H9 (cell line): ENCODE results near the gene CCN5. TPM values are rescaled to one million over a fixed set of nuclear protein-coding genes. Genes with fewer than 3 reads are reported as not detected.
A peak's percentile ranks its signal among the peaks of the same experiment; 100 is the strongest.

Experiments used
- DNase-seq: peaks from one replicate; pipeline ENCODE4 v3.0.0-alpha.2; 2017
- H2AFZ ChIP-seq: one replicate; pipeline ENCODE4 v1.6.1; 2013; ENCODE audit warnings: mild to moderate bottlenecking, low read length, control low read depth, moderate library complexity
- H2AK5ac ChIP-seq: 2 replicates; pipeline ENCODE4 v1.6.1; 2013; ENCODE audit warnings: low read length, control low read depth, mixed read lengths; ENCODE audit not compliant: insufficient read length
- H2BK120ac ChIP-seq: one replicate; pipeline ENCODE4 v1.6.1; 2013; ENCODE audit warnings: low read depth, mild to moderate bottlenecking, low read length, control low read depth, inconsistent platforms; ENCODE audit not compliant: poor library complexity, severe bottlenecking
- H2BK12ac ChIP-seq: 2 replicates; pipeline ENCODE4 v1.6.1; 2013; ENCODE audit warnings: low read length, control low read depth, mixed read lengths, low read depth; ENCODE audit not compliant: insufficient read length
- H2BK15ac ChIP-seq: 2 replicates; pipeline ENCODE4 v1.6.1; 2013; ENCODE audit warnings: low read depth, low read length, control low read depth
- H2BK20ac ChIP-seq: one replicate; pipeline ENCODE4 v1.6.1; 2013; ENCODE audit warnings: low read depth, mild to moderate bottlenecking, low read length, control low read depth, inconsistent platforms; ENCODE audit not compliant: poor library complexity, severe bottlenecking
- H2BK5ac ChIP-seq: 2 replicates; pipeline ENCODE4 v1.6.1; 2013; ENCODE audit warnings: low read length, control low read depth, mixed read lengths; ENCODE audit not compliant: insufficient read length
- H3K14ac ChIP-seq: 2 replicates; pipeline ENCODE4 v1.6.1; 2013; ENCODE audit warnings: low read length, control low read depth; ENCODE audit not compliant: insufficient read depth
- H3K18ac ChIP-seq: 2 replicates; pipeline ENCODE4 v1.6.1; 2013; ENCODE audit warnings: low read depth, mild to moderate bottlenecking, mixed read lengths, low read length, control low read depth; ENCODE audit not compliant: insufficient read length
- H3K23ac ChIP-seq: 2 replicates; pipeline ENCODE4 v1.6.1; 2013; ENCODE audit warnings: low read length, control low read depth, mixed read lengths, low read depth; ENCODE audit not compliant: insufficient read length
- H3K23me2 ChIP-seq: 2 replicates; pipeline ENCODE4 v1.6.1; 2013; ENCODE audit warnings: low read depth, mild to moderate bottlenecking, mixed read lengths, low read length, control low read depth; ENCODE audit not compliant: insufficient read length, poor library complexity, severe bottlenecking
- H3K27ac ChIP-seq: 2 replicates; pipeline ENCODE4 v1.5.1; 2013; ENCODE audit warnings: low read length, control low read depth, mixed read lengths, low read depth; ENCODE audit not compliant: insufficient read length
- H3K27me3 ChIP-seq: 2 replicates; pipeline ENCODE4 v1.6.1; 2013; ENCODE audit warnings: low read length, control low read depth, inconsistent platforms; ENCODE audit not compliant: insufficient read depth
- H3K4ac ChIP-seq: 2 replicates; pipeline ENCODE4 v1.6.1; 2013; ENCODE audit warnings: low read depth, mild to moderate bottlenecking, control low read depth, inconsistent platforms, low read length, moderate library complexity
- H3K4me1 ChIP-seq: 2 replicates; pipeline ENCODE4 v1.6.1; 2013; ENCODE audit warnings: low read length, control low read depth, inconsistent platforms; ENCODE audit not compliant: insufficient read depth
- H3K4me2 ChIP-seq: 2 replicates; pipeline ENCODE4 v1.6.1; 2013; ENCODE audit warnings: low read length, control low read depth, mixed read lengths; ENCODE audit not compliant: insufficient read length, insufficient read depth
- H3K56ac ChIP-seq: 2 replicates; pipeline ENCODE4 v1.6.1; 2013; ENCODE audit warnings: low read depth, mild to moderate bottlenecking, mixed read lengths, low read length, control low read depth; ENCODE audit not compliant: insufficient read length
- H3K79me1 ChIP-seq: 2 replicates; pipeline ENCODE4 v1.6.1; 2013; ENCODE audit warnings: low read depth, mild to moderate bottlenecking, moderate library complexity, low read length, control low read depth, inconsistent platforms; ENCODE audit not compliant: insufficient read depth, poor library complexity, severe bottlenecking
- H3K79me2 ChIP-seq: 2 replicates; pipeline ENCODE4 v1.6.1; 2013; ENCODE audit warnings: low read length, control low read depth, inconsistent platforms; ENCODE audit not compliant: insufficient read depth
- H3K9ac ChIP-seq: 2 replicates; pipeline ENCODE4 v1.6.1; 2013; ENCODE audit warnings: low read length, control low read depth, mixed read lengths; ENCODE audit not compliant: insufficient read length; ENCODE audit errors: extremely low read depth
- H3K9me3 ChIP-seq: one replicate; pipeline ENCODE4 v1.6.1; 2013; ENCODE audit warnings: low read depth, low read length, inconsistent platforms; ENCODE audit not compliant: control insufficient read depth
- H3T11ph ChIP-seq: one replicate; pipeline ENCODE4 v1.6.1; 2013; ENCODE audit warnings: mild to moderate bottlenecking, low read length, control low read depth, inconsistent platforms
- H4K20me1 ChIP-seq: one replicate; pipeline ENCODE4 v1.6.1; 2013; ENCODE audit not compliant: control insufficient read depth, insufficient read length, insufficient read depth
- H4K5ac ChIP-seq: 2 replicates; pipeline ENCODE4 v1.6.1; 2013; ENCODE audit warnings: low read depth, mild to moderate bottlenecking, mixed read lengths, low read length, control low read depth; ENCODE audit not compliant: insufficient read length
- H4K8ac ChIP-seq: replicated peaks from 2 replicates; pipeline ENCODE4 v1.6.1; 2013; ENCODE audit warnings: low read length, control low read depth, mixed read lengths, low read depth; ENCODE audit not compliant: insufficient read length
- H4K91ac ChIP-seq: 2 replicates; pipeline ENCODE4 v1.6.1; 2013; ENCODE audit warnings: low read depth, mild to moderate bottlenecking, moderate library complexity, mixed read lengths, low read length, control low read depth; ENCODE audit not compliant: insufficient read length
- H3K27ac Mint-ChIP-seq, 3 experiments: 2 replicates in 2 of 3; 3 replicates in 1 of 3; pipeline ENCODE4 v1.8.0; 2020 to 2021; ENCODE audit warnings: mixed read lengths in 3 of 3, mild to moderate bottlenecking in 1 of 3, moderate library complexity in 1 of 3
- H3K27me3 Mint-ChIP-seq: 2 replicates; pipeline ENCODE4 v1.8.0; 2021; ENCODE audit warnings: low read depth, mild to moderate bottlenecking, moderate library complexity, mixed read lengths
- H3K36me3 Mint-ChIP-seq, 3 experiments: 2 replicates in 2 of 3; 3 replicates in 1 of 3; pipeline ENCODE4 v1.8.0; 2020 to 2021; ENCODE audit warnings: low read depth in 3 of 3, mixed read lengths in 3 of 3; ENCODE audit not compliant: insufficient read depth in 1 of 3
- H3K4me1 Mint-ChIP-seq, 2 experiments: 2 replicates each; pipeline ENCODE4 v1.8.0; 2020; ENCODE audit warnings: mixed read lengths in 2 of 2
- H3K4me3 Mint-ChIP-seq, 2 experiments: 2 replicates in 1 of 2; 3 replicates in 1 of 2; pipeline ENCODE4 v1.8.0; 2020 to 2021; ENCODE audit warnings: mild to moderate bottlenecking in 2 of 2, mixed read lengths in 2 of 2, moderate library complexity in 1 of 2
- H3K9me3 Mint-ChIP-seq, 2 experiments: 2 replicates in 1 of 2; 3 replicates in 1 of 2; pipeline ENCODE4 v1.8.0; 2020; ENCODE audit warnings: mild to moderate bottlenecking in 2 of 2, mixed read lengths in 2 of 2, moderate library complexity in 1 of 2
- CTCF ChIP-seq: fragments of 200-600 bp; sonication (generic); conservative IDR thresholded peaks from 3 replicates; pipeline ENCODE4 v1.8.0; 2021; ENCODE audit warnings: antibody characterized with exemption, mild to moderate bottlenecking
- total RNA-seq: library from RNA; stranded (reverse); gene quantifications from 2 replicates; pipeline ENCODE4 v1.2.1, GENCODE V29; 2021

Gene CCN5
- total RNA-seq, 1 experiment from 2014 or later: not detected

GRCh38 chr20:44695674-44696300 is 19.4 kb upstream of the CCN5 start:
- no peak overlapping the region for H2AFZ ChIP-seq
- no peak overlapping the region for H3K14ac ChIP-seq
- no peaks in the 10 kb centered on the region for H3K79me1 ChIP-seq
- peaks cover 4 to 11% of the 10 kb centered on the region in 2 experiments; a peak in 3 of 5 replicates for H3K9me3 Mint-ChIP-seq
- H4K5ac ChIP-seq: no peak overlapping the region
- H3K27ac Mint-ChIP-seq: peak overlapping the region in 1 of 3 experiments; percentile 3; a peak in 1 of 7 replicates
- H3K23me2 ChIP-seq: no peaks in the 10 kb centered on the region
- TF ChIP-seq CTCF: no peak
- H3K56ac ChIP-seq: no peak overlapping the region
- no peaks in the 10 kb centered on the region for H4K20me1 ChIP-seq
- H3K4me2 ChIP-seq: no peak overlapping the region
- no peak overlapping the region for H3K9ac ChIP-seq
- H3K4me1 Mint-ChIP-seq: peaks cover 18 to 22% of the 10 kb centered on the region in 2 experiments
- peaks cover 5% of the 10 kb centered on the region for H3K27me3 Mint-ChIP-seq
- H2BK20ac ChIP-seq: no peak overlapping the region
- H3K4me3 Mint-ChIP-seq: no peak overlapping the region
- no peaks in the 10 kb centered on the region for H3K27me3 ChIP-seq
- no peak overlapping the region for H3K18ac ChIP-seq
- no peak overlapping the region for H4K91ac ChIP-seq
- no peak overlapping the region for H2AK5ac ChIP-seq
- H3K4me1 ChIP-seq: no peaks in the 10 kb centered on the region; the same call in 1 of the 2 replicates
- H4K8ac ChIP-seq: no peak overlapping the region
- H3K23ac ChIP-seq: no peak overlapping the region
- no peak for DNase-seq
- no peak overlapping the region for H3T11ph ChIP-seq
- no peak overlapping the region for H2BK12ac ChIP-seq
- H2BK15ac ChIP-seq: no peak overlapping the region
- no peak overlapping the region for H3K27ac ChIP-seq
- H2BK120ac ChIP-seq: no peak overlapping the region
- no peaks in the 10 kb centered on the region for H3K79me2 ChIP-seq
- no peaks in the 10 kb centered on the region for H3K9me3 ChIP-seq
- H3K4ac ChIP-seq: no peak overlapping the region
- H3K36me3 Mint-ChIP-seq: peaks cover 0 to 7% (median 2%) of the 10 kb centered on the region in 3 experiments; a peak in 4 of 7 replicates
- H2BK5ac ChIP-seq: no peak overlapping the region
